Activated CD4-positive, alpha-beta T cell treated with anti-CD3 and anti-CD28 coated beads, Interleukin-2, Interleukin-4, amounts not matched to agents 100 ng/mL and 50 ng/mL, durations not matched to agents 16 hours and 8 hours (primary cell): Measurements from ENCODE around the gene OSBPL10.
"Not testable (repeated sequence)": the region's sequence is repeated elsewhere in the genome, so short reads cannot be mapped to it uniquely, and the experiment has no call there.

Experiments used
- DNase-seq: peaks from one replicate; pipeline ENCODE4 v3.0.0-alpha.2; 2020; ENCODE audit warnings: low spot score

Gene OSBPL10

DNA sequence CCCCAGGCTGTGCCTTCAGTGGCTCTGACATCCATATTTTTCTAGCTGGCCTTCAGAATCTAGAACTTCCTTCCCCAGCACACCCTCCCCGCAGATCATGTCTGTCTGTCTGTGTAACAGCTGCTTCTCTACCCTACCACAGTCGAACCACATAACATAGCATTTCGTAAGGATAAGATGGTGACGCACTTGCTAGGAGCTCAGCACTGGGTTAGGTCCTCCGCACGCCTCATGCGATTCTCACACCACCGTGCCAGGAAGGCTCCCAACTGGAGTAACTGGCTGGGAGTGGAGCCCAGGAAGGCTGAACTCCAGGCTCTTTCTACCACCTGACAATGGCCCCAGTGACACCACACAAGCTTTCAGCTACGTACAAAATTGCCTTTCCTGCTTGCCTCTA lies 279.8 kb downstream of the OSBPL10 start:
- DNase-seq, result no peak

DNA sequence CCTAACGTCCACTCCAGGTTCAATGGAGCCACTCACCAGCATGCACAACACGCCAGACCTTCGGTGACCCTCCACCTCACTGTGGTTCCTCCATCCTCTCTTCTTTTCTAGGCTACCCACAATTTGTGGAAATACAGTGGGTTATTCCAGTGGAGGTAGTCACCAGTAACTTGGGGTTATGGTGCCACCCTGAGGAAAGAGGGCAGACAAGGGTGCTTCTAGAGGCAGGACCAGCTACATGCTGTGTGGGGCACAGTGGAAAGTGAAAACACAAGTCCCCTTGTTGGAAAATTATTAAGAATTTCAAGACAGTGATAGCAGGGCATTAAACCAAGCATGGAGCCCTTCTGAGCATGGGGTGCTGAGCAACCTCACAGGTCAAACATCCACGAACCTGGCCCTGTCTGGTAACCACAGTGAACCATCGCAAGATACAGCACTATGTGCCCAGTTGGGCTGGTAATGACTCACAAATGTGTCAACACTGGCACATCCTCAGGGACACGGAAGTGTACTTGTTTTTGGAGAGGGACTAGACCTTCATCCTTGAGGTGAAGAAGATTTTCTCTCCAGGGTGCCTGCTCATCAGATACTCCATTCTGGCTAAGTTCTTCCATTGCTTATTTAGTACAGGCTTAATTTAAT lies 281.6 kb downstream of the OSBPL10 start:
- DNase-seq, result no peak

DNA sequence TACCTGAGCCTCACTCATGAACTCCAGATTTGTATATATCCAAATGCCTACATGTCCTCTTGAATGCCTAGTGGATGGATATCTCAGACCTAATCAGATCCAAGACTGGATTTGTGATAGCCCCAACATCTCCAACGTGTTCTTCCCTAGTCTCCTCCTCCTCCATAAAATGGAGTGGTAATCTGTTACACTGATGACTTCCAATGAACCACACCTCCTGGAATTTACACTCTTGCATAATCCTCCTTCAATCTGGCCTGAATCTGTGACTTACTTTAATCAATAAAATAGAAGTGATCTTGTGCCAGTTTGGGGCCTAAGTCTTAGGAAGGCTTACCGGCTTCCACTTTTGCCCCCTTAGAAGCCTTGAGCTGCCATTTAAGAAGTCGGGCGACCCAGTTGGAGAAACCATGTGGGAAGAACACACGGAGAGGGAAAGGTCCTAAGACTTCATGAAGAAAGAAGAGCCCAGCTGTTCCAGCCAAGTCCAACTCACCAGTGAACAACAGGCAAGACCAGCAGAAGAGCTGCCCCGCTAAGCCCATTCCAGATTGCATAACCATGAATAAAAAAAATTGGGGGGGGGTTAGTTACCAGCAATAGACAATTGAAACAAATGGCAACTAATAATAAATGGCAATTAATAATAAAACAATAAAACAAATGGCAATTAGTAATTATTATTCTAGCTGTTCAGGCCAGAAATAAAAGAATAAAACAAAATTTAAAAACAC lies 284.1 kb downstream of the OSBPL10 start:
- DNase-seq, result no peak

DNA sequence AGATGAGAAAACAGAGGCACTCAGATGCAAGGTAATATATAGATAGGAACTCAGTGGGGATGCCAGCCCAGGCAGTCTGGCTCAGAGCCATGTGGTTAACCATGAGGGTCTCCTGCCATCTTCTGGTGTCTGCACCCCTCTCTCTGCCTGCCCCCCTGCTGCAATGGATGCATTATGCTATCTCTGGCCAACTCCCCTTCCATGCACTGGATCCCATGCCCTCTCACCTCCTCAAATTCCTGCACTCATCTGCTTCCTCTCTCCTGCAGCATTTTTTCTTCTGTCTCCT lies 285.1 kb downstream of the OSBPL10 start:
- no peak for DNase-seq

DNA sequence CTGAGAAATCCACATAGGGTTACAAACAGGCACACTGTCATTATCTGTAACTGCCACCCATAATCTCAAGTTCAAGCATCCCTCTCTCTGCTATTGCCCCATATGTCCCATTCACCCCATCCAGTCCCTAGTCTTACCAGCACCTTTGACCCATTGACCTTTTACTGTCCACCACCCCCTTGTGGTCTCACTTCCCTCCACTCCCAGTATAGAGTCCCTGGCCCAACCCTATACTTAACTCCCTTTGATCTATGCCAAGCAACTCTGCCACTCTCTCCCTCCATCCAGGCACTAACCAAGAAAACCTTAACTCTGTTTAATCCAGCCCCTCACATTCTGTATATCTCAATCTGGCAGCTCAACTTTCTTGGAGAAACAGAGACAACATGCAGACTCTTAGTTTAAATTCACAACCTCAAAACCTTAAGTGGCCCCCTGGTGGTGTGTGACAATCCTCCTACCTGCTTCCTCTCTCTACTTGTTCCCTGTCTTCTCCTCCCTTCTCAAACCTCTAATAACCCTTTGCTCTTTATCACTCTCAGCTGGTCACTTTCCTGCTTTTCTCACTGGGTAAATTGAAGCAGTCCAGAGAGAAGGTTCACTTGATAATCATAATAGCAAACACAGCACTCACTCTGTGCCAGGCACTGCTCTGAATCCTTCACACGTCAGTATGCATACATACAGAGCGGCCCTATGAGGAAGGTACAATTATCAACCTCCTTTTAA lies 285.6 kb downstream of the OSBPL10 start:
- DNase-seq, result no peak

DNA sequence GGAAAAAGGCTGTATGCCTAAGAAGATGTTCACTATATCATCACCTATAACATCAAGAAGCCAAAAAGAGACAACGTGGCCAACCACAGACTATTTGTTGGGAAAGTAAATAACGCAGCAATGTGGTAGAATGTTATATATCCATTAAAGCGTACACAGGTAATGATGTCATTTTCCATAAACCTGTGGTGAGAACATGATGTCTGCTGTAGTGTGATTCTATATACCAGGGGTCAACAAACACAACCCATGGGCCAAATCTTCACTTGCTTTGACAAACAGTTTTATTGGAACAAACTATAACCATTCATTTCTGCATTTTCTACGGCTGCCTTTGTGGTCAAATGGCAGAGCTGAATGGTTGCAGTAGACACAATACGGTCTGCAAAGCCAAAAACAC lies 287.7 kb downstream of the OSBPL10 start:
- DNase-seq, result no peak

DNA sequence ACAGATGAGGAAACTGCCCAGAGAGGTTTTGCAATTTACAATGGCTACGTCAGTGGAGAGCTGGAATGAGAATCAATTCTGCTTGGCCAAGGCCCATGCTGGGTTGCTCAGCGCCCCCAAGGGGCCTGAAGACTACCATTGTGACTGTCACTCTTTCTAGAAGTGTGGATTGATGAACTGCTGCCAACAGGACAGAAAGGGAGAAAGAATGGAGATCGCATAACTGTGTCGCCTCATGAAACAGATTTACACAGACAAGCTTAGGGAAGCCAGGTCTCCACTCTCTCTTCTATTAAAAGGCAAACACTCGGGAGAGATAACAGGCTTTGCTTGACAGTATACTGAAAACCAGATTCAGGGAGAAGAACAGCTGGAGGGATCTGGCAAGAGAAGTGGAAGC lies 288.3 kb downstream of the OSBPL10 start:
- DNase-seq, result no peak

DNA sequence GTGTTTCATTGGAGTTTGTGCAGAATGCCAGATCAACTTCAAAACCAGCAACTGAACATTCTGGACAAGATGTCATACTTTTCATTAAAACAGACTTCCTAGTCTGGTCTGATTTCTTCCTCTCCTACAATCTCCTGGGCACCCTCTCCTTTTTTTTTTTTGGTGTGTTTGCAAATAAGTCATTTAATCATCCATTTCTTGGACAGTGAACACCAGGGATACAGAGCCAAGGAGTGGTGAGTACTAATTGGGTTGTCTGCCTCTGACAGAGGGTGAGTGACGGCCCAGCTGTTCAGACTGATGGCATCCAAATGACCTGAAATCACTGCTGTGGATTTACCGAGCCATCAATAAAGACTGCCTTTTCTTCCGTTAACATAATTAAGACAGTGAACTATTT lies 290.3 kb downstream of the OSBPL10 start:
- DNase-seq, result no peak

DNA sequence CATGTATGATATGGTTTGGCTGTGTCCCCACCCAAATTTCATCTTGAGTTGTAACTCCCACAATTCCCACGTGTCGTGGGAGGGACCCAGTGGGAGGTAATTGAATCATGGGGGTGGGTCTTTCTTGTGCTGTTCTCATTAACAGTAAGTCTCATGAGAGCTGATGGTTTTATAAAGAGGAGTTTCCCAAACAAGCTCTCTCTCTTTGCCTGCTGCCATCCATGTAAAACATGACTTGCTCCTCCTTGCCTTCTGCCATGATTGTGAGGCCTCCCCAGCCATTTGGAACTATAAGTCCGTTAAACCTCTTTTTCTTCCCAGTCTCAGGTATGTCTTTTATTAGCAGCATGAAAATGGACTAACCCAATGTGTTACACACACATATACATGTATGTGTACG lies 291.5 kb downstream of the OSBPL10 start:
- DNase-seq, result not testable (repeated sequence)

DNA sequence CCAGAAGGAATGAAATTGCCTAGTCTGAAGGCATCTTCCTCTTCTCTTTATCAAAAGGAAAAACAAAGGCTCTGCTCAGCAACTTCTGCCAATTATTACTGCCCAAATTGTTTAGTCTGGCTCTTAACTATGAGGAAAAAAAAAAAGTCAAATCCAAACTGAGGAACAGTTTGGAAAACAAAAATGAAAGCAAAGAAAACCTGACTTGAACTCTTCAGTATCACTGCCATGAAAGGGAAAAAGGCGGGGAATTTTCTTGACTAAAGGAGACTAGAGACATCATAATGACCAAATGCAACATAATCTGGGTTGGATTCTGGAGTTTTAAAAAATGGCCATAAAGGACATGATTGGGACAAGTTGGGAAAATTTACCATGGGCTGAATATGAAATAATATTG lies 292.1 kb downstream of the OSBPL10 start:
- no peak for DNase-seq

DNA sequence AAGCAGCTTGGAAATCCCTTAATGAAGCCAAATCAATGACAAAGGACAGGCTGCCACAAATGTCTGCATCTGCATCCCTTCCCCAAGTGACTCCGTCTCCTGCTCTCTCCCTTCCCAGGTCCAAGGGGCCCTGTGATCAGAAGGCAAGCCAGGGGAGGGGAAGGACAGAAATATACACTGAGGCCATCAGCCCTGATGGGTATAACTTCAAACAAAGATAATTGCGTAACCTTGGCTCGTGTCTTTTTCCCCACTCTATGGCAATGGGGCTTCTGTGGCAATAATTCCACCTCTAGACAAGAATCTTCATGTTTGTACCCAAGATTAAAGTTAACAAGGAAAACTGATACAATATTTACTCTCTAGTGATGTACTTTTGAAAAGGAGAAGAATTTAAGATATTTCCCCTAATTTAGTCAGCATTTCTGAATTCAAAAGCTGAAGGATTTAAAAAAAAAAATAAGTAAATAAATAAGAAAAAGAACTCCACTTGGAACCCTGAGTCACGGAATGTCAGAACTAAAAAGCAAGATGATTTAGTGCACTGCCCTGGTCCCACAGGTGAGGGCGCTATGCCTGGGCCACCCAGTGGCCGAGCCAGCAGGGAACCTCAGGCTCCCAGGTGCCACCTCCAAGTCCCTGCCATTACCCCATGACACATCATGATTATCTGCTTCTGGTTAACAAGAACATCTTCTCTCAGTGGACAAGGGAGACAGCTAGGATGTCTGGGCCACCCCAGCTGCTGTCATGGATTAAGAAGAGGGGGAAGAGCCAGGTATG lies 293.9 kb downstream of the OSBPL10 start:
- no peak for DNase-seq

DNA sequence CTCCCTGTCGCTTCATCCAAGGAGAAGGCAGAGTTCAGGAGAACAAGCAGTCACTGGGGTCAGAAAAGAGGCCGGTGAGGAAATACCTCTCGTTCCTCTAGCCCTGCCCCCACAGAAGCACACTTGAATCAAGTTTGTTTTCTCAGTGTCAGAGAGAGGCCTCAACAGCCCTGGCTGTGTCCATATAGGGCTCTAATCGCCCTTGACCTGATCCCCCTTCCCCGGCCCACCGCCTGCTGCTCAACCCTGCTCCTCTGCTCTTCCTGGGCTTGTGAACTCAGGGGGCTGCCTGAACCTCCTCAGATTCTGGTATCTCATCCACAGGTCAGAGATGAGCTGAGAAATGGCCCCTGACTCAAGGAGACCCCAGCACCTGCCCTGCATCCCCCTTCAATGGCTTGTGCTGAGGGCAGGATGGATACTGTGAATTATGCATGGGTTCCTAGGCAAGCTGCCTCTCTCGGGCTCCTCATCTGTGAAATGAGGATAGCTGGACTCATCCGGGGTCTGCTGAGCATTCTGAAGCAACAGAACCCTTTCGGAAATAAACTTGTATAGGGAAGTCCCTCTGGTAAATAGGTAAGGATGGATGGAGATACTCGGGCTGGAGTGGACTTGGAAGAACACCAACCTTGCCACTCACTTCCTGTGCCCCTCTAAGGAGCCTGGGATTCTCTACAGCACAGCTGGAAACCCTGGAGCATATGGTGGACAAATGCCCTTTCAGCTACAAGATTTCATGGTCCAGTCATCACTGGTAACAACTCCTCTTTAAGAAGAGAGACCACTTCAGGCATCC lies 300.8 kb downstream of the OSBPL10 start:
- no peak for DNase-seq

DNA sequence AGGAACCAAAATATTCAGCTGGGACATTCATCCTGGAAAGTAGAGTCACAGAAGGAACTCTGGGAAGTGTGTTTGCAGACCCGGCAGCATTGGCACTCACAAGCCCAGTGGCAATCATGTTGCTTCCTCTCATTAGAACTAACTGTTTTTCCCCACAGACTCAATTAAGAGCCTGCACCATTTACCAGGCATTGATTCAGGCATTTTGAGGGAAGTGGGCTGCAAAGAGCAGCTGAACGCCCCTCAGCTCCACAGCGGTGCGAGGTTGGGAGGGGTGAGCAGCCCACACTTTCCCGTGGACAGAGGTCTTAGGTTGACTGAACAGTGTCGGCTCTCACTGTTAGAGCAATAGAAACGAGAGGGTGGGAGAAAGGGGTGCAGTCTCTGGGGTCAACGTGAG lies 304.5 kb downstream of the OSBPL10 start:
- DNase-seq, result no peak

DNA sequence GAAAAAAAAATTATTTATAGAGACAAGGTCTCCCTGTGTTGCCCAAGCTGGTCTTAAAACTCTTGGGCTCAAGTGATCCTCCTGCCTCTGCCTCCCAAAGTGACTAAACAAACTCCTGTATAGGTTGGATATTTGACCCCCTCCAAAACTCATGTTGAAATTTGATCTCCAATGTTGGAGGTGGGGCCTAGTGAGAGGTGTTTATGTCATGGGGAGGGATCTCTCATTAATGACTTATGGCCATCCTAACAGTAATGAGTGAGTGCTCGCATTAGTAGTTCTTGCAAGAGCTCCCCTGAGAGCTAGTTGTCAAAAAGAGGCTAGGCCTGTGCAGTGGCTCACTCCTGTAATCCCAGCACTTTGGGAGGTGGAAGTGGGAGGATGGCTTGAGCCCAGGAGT lies 307.1 kb downstream of the OSBPL10 start:
- no peak for DNase-seq

DNA sequence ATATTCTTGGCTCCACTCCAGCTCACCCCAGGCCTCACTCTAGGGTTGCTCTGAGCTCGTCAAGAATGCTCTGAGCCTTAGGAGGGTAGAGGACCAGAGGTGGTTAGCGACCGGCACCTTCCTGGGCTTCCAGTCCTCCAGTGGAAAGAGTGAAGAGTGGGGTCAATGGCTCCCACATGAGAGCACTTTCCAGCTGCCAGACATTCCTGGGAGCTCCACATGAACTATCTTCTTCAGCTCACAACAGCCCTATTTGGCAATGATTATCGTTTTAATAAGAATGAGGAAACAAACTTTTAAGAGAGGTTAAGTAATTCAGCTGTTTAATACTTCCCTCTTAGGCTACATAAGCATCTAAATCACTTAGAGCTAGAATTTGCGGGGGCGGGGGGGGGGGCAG lies 309.1 kb downstream of the OSBPL10 start:
- DNase-seq, result no peak

DNA sequence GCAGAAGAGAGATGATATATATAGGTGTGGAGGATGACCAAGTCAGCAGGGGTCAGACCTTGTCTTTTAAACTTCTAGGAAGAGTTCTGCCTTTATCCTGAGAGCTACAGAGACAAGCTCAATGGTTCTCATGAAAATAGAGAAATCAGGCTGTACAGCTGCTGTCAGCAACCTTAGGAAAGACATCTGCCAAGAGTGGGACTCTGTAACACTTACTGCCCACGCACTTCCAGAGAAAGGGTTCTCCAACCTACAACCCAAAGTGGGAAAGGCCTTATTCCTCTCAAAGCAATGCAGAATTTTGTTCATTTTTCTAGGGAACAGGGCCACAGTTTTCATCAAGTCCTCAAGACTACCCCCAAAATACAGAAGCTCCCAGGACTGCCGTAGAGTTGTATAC lies 309.6 kb downstream of the OSBPL10 start:
- DNase-seq, result no peak

DNA sequence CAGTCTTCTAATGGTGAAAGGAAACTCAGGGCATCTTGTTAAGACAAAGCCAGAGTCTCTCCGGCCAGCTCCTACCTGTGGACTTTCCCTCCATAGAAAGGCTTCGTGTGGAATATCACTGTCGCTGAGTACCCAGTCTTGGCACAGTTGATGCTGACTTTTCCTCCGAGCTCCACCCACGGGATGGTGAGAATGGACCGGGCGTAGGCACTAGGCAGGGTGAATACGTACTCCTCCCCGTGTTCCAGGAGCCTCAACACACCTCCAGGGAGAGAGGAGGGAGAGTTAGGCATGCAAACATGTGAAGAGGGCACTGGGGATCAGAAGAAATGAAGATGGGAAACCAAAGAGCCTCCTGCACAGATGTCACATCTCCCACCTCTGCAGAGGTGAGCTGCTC lies 310.3 kb downstream of the OSBPL10 start:
- DNase-seq, result no peak

DNA sequence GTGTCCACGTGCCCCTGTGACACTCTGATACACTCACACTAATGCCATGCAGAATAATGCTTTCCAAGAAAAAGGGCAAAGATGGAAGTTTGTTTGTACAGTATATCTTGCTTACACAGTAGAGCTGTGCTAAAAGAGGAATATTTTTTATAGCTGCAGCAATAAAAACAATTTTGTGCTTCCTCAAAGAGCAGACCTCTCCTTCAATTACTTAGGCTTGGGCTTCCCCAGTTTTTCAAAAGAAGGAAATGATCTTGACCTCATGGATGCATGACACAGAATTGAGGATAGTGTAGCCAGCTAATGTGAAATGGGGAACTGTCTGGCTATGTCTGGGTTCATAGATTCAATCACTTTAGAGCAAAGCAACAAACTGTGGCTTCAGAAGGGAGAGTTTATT lies 310.9 kb downstream of the OSBPL10 start:
- DNase-seq, result no peak

DNA sequence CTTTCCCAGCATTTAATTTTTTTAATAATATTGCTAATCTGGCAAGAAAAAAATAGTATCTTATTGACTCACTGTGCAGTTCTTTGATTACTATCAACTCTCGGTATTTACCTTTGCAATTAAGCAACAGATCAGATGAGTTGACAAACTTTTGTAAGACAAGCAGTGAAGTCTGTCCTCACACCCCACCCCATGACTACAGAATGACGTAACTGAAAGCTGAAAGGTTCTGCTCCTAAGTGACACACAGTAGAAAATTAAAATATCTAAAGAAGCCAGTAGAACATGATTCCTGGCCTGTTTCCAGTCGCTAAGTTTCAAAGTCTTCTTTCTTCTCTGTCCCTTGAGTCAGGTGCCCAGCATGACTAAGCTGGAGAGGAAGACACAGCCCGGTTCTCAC lies 312.8 kb downstream of the OSBPL10 start:
- peak; percentile 19 for DNase-seq

DNA sequence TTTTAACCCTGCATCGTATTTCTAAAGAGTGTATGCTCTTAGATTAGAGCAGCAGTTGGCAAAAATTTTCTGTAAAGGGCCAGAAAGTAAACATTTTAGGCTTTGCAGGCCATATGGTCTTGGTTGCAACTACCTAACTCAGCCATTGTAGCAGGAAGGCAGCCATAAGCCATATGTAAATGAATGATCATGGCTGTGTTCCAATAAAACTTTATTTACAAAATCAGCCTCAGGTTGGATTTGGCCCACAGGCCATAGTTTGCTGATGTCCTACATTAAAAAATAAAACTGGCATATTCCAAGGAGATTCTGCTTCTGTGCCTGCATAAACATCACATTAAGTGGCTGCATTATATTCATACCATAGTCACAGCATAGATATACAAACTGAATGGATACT lies 313.5 kb downstream of the OSBPL10 start:
- no peak for DNase-seq

DNA sequence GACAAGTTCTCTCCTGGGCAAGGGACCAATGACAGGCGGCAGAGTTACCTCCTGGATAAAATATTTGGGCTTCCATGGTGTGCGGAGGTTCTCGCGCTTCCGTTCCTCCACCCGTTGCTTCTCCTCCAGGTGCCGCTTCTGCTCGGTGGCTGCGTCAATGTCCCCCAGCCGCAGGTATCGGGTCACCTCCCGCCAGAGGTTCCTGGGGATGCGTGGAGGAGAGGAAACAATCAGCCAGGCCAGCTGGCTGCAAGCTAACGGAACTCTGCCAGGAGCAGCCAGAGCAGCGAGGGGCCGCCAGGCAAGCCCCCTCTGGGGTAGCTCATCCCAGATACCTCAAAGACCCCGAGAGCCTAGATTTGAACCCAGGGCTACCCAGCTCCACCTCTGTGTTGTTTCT lies 317.0 kb downstream of the OSBPL10 start:
- DNase-seq, result no peak
